HG03196 (cell line): Measurements from ENCODE around the gene ATG16L1.

ENCODE experiments used
- ATAC-seq: cut with Tn5 transposase; IDR thresholded peaks from one replicate; pipeline ENCODE4 v1.9.1; 2021; ENCODE audit not compliant: unreplicated experiment

Gene ATG16L1

GRCh38 chr2:233226511-233227031 is 24.9 kb upstream of the ATG16L1 start:
- ATAC-seq: no peak

GRCh38 chr2:233227346-233227978 is 24.0 kb upstream of the ATG16L1 start:
- ATAC-seq: no peak

GRCh38 chr2:233228376-233228775 is 23.1 kb upstream of the ATG16L1 start:
- ATAC-seq: no peak

- ATAC-seq: no peak
Observed at GRCh38 chr2:233233618-233234230, 17.7 kb upstream of the ATG16L1 start.

- ATAC-seq: no peak
Observed at GRCh38 chr2:233234264-233234663, 17.2 kb upstream of the ATG16L1 start.

- no peak for ATAC-seq
Observed at GRCh38 chr2:233234996-233235395, 16.5 kb upstream of the ATG16L1 start.

GRCh38 chr2:233235977-233236376 is 15.5 kb upstream of the ATG16L1 start:
- ATAC-seq: no peak

GRCh38 chr2:233236820-233237589 is 14.5 kb upstream of the ATG16L1 start:
- no peak for ATAC-seq

GRCh38 chr2:233240897-233241296 is 10.6 kb upstream of the ATG16L1 start:
- no peak for ATAC-seq

GRCh38 chr2:233241803-233242202 is 9.7 kb upstream of the ATG16L1 start:
- no peak for ATAC-seq

- no peak for ATAC-seq
Observed at GRCh38 chr2:233242231-233242927, 9.1 kb upstream of the ATG16L1 start.

GRCh38 chr2:233243348-233243747 is 8.1 kb upstream of the ATG16L1 start:
- ATAC-seq: no peak

GRCh38 chr2:233244818-233245217 is 6.7 kb upstream of the ATG16L1 start:
- no peak for ATAC-seq

- ATAC-seq: no peak
Observed at GRCh38 chr2:233245406-233245805, 6.1 kb upstream of the ATG16L1 start.

GRCh38 chr2:233247116-233247515 is 4.4 kb upstream of the ATG16L1 start:
- ATAC-seq: no peak

GRCh38 chr2:233247744-233248143 is 3.7 kb upstream of the ATG16L1 start:
- ATAC-seq: no peak

GRCh38 chr2:233248999-233249398 is 2.5 kb upstream of the ATG16L1 start:
- no peak for ATAC-seq

GRCh38 chr2:233250568-233250967 is 905 bp upstream of the ATG16L1 start:
- no peak for ATAC-seq

- ATAC-seq: no peak
Observed at GRCh38 chr2:233250985-233251305, 528 bp upstream of the ATG16L1 start.

GRCh38 chr2:233252227-233252626 is 754 bp downstream of the ATG16L1 start:
- no peak for ATAC-seq

- no peak for ATAC-seq
Observed at GRCh38 chr2:233255151-233255550, 3.7 kb downstream of the ATG16L1 start.

GRCh38 chr2:233256048-233256447 is 4.6 kb downstream of the ATG16L1 start:
- ATAC-seq: no peak
